Activated T-helper 2 cell treated with anti-CD3 and anti-CD28 coated beads, Interferon-gamma antibody, Interleukin-2, Interleukin-4, amounts not matched to agents 10 μg/mL and 5 μg/mL and 100 μg/mL, durations not matched to agents 14 hours and 24 hours and 36 hours (primary cell): ENCODE results near the gene GLMN. TPM values are rescaled to one million over a fixed set of nuclear protein-coding genes. Genes with fewer than 3 reads are reported as not detected.
"Not testable (repeated sequence)": the region's sequence is repeated elsewhere in the genome, so short reads cannot be mapped to it uniquely, and the experiment has no call there.

ENCODE experiments used
- DNase-seq: peaks from one replicate; pipeline ENCODE4 v3.0.0; 2021; ENCODE audit warnings: low spot score
- H3K27ac Mint-ChIP-seq: one replicate; pipeline ENCODE4 v1.8.0; 2021; ENCODE audit warnings: mixed read lengths
- H3K27me3 Mint-ChIP-seq: one replicate; pipeline ENCODE4 v1.8.0; 2021; ENCODE audit warnings: low read depth, mixed read lengths
- H3K36me3 Mint-ChIP-seq: one replicate; pipeline ENCODE4 v1.8.0; 2021; ENCODE audit warnings: low read depth, mixed read lengths
- H3K4me1 Mint-ChIP-seq: one replicate; pipeline ENCODE4 v1.8.0; 2021; ENCODE audit warnings: low read depth, mixed read lengths
- H3K4me3 Mint-ChIP-seq: one replicate; pipeline ENCODE4 v1.8.0; 2021; ENCODE audit warnings: low read depth, mild to moderate bottlenecking, moderate library complexity, mixed read lengths
- H3K9me3 Mint-ChIP-seq: one replicate; pipeline ENCODE4 v1.8.0; 2021; ENCODE audit warnings: mixed read lengths
- intact Hi-C: fragments of 100-400 bp; cut with micrococcal nuclease; formaldehyde crosslinking; loops from one replicate; pipeline ENCODE4 v1.15.1; 2023
- total RNA-seq: library from RNA; stranded (reverse); gene quantifications from 2 replicates; pipeline ENCODE4 v1.2.3, GENCODE V29; 2022

The GLMN gene
- total RNA-seq, 1 donor from 2014 or later: 30.8 TPM

DNA sequence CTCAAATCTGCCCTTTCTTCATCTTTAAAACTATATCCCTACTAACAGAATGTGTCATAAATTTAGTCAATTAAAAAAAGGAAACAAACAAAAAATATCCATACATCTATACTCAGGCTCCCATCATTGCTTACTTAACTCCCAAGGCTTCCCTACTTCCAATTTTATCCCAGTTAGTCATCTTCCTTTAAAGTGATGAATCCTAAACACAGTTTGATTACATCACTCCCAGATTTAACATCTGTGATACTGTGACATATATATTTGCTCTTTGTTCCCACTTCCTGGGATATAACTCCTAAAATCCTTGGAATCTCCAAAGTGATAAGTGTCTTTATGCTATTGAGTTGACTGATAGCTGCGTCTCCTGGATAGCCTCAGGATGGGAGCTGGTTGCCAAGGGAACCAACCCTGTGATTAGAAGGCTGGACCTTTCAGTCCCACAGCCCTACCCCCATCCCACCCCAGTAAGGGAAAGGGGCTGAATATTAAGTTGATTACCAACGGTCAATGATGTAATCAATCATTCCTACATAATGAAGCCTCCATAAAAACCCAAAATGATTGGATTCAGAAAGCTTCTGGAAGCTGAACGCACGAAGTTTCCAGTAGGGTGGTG, 21.6 kb downstream of the GLMN start:
- H3K4me1 Mint-ChIP-seq: peaks cover 19% of the 10 kb centered on the region
- no peaks in the 10 kb centered on the region for H3K27me3 Mint-ChIP-seq
- H3K36me3 Mint-ChIP-seq: peaks cover 81% of the 10 kb centered on the region
- H3K27ac Mint-ChIP-seq: no peak overlapping the region
- H3K9me3 Mint-ChIP-seq: peaks cover 6% of the 10 kb centered on the region
- no peak for DNase-seq
- intact Hi-C loops: no loop called here
- no peak overlapping the region for H3K4me3 Mint-ChIP-seq

DNA sequence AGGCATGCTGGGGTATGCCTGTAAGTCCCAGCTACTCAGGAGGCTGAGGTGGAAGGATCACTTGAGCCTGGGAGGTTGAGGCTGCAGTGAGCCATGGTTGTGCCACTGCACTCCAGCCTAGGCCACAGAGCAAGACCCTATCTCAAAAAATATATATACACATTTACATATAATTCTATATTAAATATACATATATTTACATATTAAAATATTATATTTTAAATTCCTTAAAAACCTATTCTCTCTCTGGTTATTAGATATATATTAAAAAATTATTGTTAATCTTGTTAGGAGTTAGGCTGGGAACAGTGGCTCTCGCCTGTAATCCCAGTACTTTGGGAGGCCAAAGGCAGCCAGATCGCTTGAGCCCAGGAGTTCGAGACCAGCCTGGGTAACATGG, 22.7 kb downstream of the GLMN start:
- no peak overlapping the region for H3K4me3 Mint-ChIP-seq
- no peaks in the 10 kb centered on the region for H3K9me3 Mint-ChIP-seq
- H3K36me3 Mint-ChIP-seq: peaks cover 80% of the 10 kb centered on the region

GRCh38 chr1:92274939-92275338, 23.8 kb downstream of the GLMN start:
- H3K9me3 Mint-ChIP-seq: no peaks in the 10 kb centered on the region
- peaks cover 75% of the 10 kb centered on the region for H3K36me3 Mint-ChIP-seq
- no peak overlapping the region for H3K4me3 Mint-ChIP-seq
- H3K27ac Mint-ChIP-seq: no peak overlapping the region
- no peaks in the 10 kb centered on the region for H3K27me3 Mint-ChIP-seq
- H3K4me1 Mint-ChIP-seq: peaks cover 10% of the 10 kb centered on the region
- intact Hi-C loops: loop anchor here (5.0 kb wide), 1 partner anchor 73 kb away; no protein-coding TSS in a partner anchor
- DNase-seq: no peak

More for the DNA sequence above, 22.7 kb downstream of the GLMN start:
- no peak overlapping the region for H3K27ac Mint-ChIP-seq
- DNase-seq: no peak
- peaks cover 15% of the 10 kb centered on the region for H3K4me1 Mint-ChIP-seq
- intact Hi-C loops: no loop called here
- no peaks in the 10 kb centered on the region for H3K27me3 Mint-ChIP-seq

DNA sequence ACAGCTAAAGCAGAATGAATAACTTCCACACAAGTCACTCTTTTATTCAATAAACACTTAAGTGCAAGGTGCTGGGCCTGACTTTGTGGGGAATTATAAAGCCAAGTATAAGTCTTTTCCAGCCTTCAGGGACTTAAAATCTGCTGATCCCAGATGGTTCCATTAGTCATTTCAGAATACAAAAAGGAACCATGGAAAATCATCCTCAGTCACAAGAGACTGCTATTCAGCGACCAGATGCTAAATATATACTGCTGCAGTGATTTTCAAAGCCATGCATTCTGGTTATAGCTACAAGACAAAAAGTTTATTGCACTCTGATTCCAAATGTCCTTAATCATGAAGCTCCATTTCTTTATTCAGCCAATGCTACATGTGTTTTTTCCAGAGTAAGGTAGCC, 25.7 kb downstream of the GLMN start:
- peaks cover 77% of the 10 kb centered on the region for H3K36me3 Mint-ChIP-seq
- intact Hi-C loops: loop anchor here (5.0 kb wide), 1 partner anchor 71 kb away; no protein-coding TSS in a partner anchor
- DNase-seq: no peak

DNA sequence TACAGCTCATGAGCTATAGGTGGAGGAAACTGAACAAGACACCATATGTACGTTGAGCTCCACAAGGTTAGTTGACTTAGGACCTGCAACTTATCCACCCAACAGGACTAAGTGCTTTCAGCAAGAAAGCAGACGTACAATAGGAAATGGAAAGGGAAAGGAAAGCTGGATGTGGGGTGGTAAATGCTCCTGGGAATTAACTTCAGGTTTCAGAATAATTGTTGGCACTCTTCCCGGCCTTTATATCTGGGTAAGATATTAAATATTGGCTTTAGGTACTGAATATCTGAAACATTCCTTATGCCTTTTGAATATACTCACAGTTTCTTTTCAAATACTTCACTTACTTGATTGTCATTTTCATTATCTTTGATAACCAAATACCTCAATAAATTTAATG, 36.3 kb downstream of the GLMN start:
- H3K4me1 Mint-ChIP-seq: no peaks in the 10 kb centered on the region
- peaks cover 69% of the 10 kb centered on the region for H3K36me3 Mint-ChIP-seq
- H3K4me3 Mint-ChIP-seq: no peak overlapping the region
- intact Hi-C loops: no loop called here
- no peak for DNase-seq
- no peaks in the 10 kb centered on the region for H3K27me3 Mint-ChIP-seq
- H3K9me3 Mint-ChIP-seq: no peaks in the 10 kb centered on the region
- no peak overlapping the region for H3K27ac Mint-ChIP-seq

More for the DNA sequence above, 25.7 kb downstream of the GLMN start:
- H3K4me3 Mint-ChIP-seq: no peak overlapping the region
- peaks cover 10% of the 10 kb centered on the region for H3K4me1 Mint-ChIP-seq
- no peaks in the 10 kb centered on the region for H3K27me3 Mint-ChIP-seq
- H3K27ac Mint-ChIP-seq: no peak overlapping the region
- no peaks in the 10 kb centered on the region for H3K9me3 Mint-ChIP-seq

- Mint-ChIP-seq H3K27me3 (no peaks in the 10 kb centered on the region), H3K4me3 (no peak overlapping the region), H3K4me1 (peaks cover 2% of the 10 kb centered on the region), H3K36me3 (peaks cover 90% of the 10 kb centered on the region), H3K27ac (no peak overlapping the region), H3K9me3 (peaks cover 16% of the 10 kb centered on the region)
- intact Hi-C loops: no loop called here
- DNase-seq: no peak
Measured at GRCh38 chr1:92259350-92259749, 39.4 kb downstream of the GLMN start.

GRCh38 chr1:92254714-92255113, 44.1 kb downstream of the GLMN start:
- H3K27ac Mint-ChIP-seq, DNase-seq, H3K27me3 Mint-ChIP-seq, H3K4me1 Mint-ChIP-seq, H3K4me3 Mint-ChIP-seq, intact Hi-C loops: not testable (repeated sequence)
- H3K36me3 Mint-ChIP-seq: peaks cover 78% of the 10 kb centered on the region
- peaks cover 25% of the 10 kb centered on the region for H3K9me3 Mint-ChIP-seq

DNA sequence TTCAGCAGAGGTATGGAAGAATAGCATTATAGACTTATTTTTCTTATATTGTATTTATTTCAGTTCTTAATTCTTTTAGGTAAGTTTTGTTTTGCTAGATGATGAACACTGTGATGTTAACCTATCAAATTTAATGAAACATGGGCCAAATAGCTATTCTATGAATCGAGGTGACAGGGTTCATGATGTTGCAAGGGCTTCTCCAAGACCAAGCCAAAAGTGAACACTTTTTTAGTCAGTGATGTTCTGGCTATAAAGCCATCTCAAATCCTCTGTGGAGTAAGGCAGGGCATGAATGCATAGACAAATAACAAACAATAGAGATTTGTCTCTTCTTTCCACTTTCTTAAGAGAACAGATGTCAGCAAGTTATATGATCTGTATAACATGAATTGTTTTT, 54.4 kb downstream of the GLMN start:
- Mint-ChIP-seq H3K4me3 (no peak overlapping the region), H3K36me3 (peaks cover 20% of the 10 kb centered on the region), H3K27me3 (no peaks in the 10 kb centered on the region), H3K4me1 (no peaks in the 10 kb centered on the region), H3K27ac (no peak overlapping the region), H3K9me3 (no peaks in the 10 kb centered on the region)
- intact Hi-C loops: no loop called here
- no peak for DNase-seq

GRCh38 chr1:92240034-92240433, 58.8 kb downstream of the GLMN start:
- H3K36me3 Mint-ChIP-seq: no peaks in the 10 kb centered on the region
- H3K27me3 Mint-ChIP-seq: peaks cover 5% of the 10 kb centered on the region
- no peak overlapping the region for H3K4me3 Mint-ChIP-seq
- no peaks in the 10 kb centered on the region for H3K9me3 Mint-ChIP-seq
- no peak for DNase-seq
- H3K4me1 Mint-ChIP-seq: no peaks in the 10 kb centered on the region
- intact Hi-C loops: no loop called here
- no peak overlapping the region for H3K27ac Mint-ChIP-seq

- no peaks in the 10 kb centered on the region for H3K36me3 Mint-ChIP-seq
- no peak for DNase-seq
- no peak overlapping the region for H3K27ac Mint-ChIP-seq
- no peaks in the 10 kb centered on the region for H3K9me3 Mint-ChIP-seq
- H3K4me1 Mint-ChIP-seq: no peaks in the 10 kb centered on the region
- intact Hi-C loops: no loop called here
- no peak overlapping the region for H3K4me3 Mint-ChIP-seq
- peaks cover 4% of the 10 kb centered on the region for H3K27me3 Mint-ChIP-seq
Measured at GRCh38 chr1:92230736-92231135, 68.1 kb downstream of the GLMN start.

GRCh38 chr1:92228401-92228800, 70.4 kb downstream of the GLMN start:
- intact Hi-C loops: no loop called here
- Mint-ChIP-seq H3K36me3 (no peaks in the 10 kb centered on the region), H3K27me3 (peaks cover 4% of the 10 kb centered on the region), H3K4me1 (no peaks in the 10 kb centered on the region), H3K4me3 (no peak overlapping the region), H3K9me3 (no peaks in the 10 kb centered on the region), H3K27ac (no peak overlapping the region)
- DNase-seq: no peak

GRCh38 chr1:92219028-92219427, 79.8 kb downstream of the GLMN start:
- DNase-seq: no peak
- Mint-ChIP-seq H3K27me3 (no peaks in the 10 kb centered on the region), H3K27ac (no peak overlapping the region), H3K36me3 (no peaks in the 10 kb centered on the region), H3K4me3 (no peak overlapping the region), H3K9me3 (no peaks in the 10 kb centered on the region), H3K4me1 (no peaks in the 10 kb centered on the region)
- intact Hi-C loops: no loop called here

DNA sequence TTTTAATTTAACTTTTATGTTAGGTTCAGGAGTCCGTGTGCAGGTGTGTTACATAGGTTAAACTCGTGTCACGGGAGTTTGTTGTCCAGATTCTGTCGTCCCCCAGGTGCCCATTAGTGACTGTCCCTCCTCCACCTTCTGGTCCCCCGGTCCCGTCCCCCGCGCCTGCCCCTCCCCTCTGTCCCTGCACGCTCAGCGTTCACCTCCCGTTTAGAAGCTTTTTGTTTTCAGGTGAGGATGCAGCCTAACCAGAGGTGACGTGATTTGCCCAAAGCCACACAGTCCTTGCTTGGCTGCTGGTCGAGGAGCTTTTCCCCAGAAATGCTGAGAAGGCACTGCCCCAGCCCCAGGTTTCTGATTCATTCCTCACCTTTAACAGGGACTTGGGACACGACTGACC, 80.2 kb downstream of the GLMN start:
- Mint-ChIP-seq H3K36me3 (no peaks in the 10 kb centered on the region), H3K27me3 (no peaks in the 10 kb centered on the region), H3K4me1 (no peaks in the 10 kb centered on the region), H3K27ac (no peak overlapping the region), H3K4me3 (no peak overlapping the region), H3K9me3 (no peaks in the 10 kb centered on the region)
- intact Hi-C loops: no loop called here
- no peak for DNase-seq

DNA sequence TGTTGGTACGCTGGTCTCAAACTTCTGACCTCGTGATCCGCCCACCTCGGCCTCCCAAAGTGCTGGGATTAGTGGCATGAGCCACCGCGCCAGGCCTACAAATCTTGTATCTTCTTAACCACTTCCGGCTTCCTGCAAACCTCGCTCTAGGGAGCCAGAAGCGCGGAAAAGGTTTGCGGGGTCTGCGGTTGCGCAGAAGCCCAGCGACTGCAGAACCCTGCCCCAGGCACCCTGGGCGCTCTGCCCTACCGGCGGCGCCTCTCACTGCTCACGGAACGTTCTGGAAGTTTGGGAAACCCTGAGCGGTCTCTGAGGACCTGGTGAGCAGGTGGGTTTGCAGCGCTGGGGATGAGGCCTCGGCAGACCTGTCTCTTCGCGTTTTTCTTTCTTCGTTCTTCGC, 81.1 kb downstream of the GLMN start, which contains the start of gene C1orf146:
Gene C1orf146 (plus strand): TSS at position 195 of the 400 bp plus-strand sequence. CDS start 13,506 bp downstream, outside the sequence.
- Mint-ChIP-seq H3K27me3 (no peaks in the 10 kb centered on the region), H3K36me3 (no peaks in the 10 kb centered on the region), H3K9me3 (no peaks in the 10 kb centered on the region), H3K27ac (no peak within 1 kb of the TSS), H3K4me1 (no peaks in the 10 kb centered on the region), H3K4me3 (no peak within 1 kb of the TSS)
- no peak for DNase-seq
- intact Hi-C loops: no loop called here
